HEK293 (cell line): Measurements from ENCODE around the gene C2.

ENCODE experiments used
- CTCF ChIA-PET: fragments of 350-600 bp; formaldehyde crosslinking; extraction: SDS; loops from one replicate; lab custom pipeline; 2021; ENCODE audit warnings: antibody characterized with exemption; lab: Yijun Ruan, JAX
- POLR2A ChIA-PET: fragments of 300-600 bp; formaldehyde crosslinking; extraction: SDS; loops from one replicate; lab custom pipeline; 2020; ENCODE audit warnings: antibody characterized with exemption, inconsistent platforms; lab: Yijun Ruan, JAX
- H3K27ac ChIP-seq: fragments of 200-500 bp; sonication (Bioruptor generic); 2 replicates; pipeline ENCODE4 v1.5.1; 2014; ENCODE audit warnings: low read depth, low read length, control low read depth, inconsistent platforms; ENCODE audit errors: extremely low read depth
- H3K36me3 ChIP-seq, 2 experiments: fragments of 200-500 bp in 1 of 2; sonication (Bioruptor generic) in 1 of 2; 1 replicate in 1 of 2; 2 replicates in 1 of 2; pipeline ENCODE4 v1.5.1; 2014 to 2017; ENCODE audit warnings: inconsistent platforms in 2 of 2, low read length in 2 of 2; ENCODE audit not compliant: control insufficient read depth in 2 of 2, insufficient read depth in 1 of 2
- H3K4me1 ChIP-seq: fragments of 200-500 bp; sonication (Bioruptor generic); 2 replicates; pipeline ENCODE4 v1.5.1; 2014; ENCODE audit warnings: mild to moderate bottlenecking, low read length, inconsistent platforms; ENCODE audit not compliant: control insufficient read depth, insufficient read depth
- H3K4me3 ChIP-seq: 2 replicates; pipeline ENCODE4 v1.5.1; 2011; ENCODE audit warnings: low read depth, mild to moderate bottlenecking, control low read depth, low read length, moderate library complexity
- H3K9me3 ChIP-seq: fragments of 200-500 bp; sonication (Bioruptor generic); 2 replicates; pipeline ENCODE4 v1.5.1; 2014; ENCODE audit warnings: low read depth, low read length, inconsistent platforms; ENCODE audit not compliant: control insufficient read depth, insufficient read depth
- GFI1B ChIP-seq: fragments of 450-650 bp; formaldehyde crosslinking; IDR thresholded peaks from 2 replicates; pipeline ENCODE4 v1.5.1; 2016; ENCODE audit warnings: missing biosample characterization, missing genetic modification characterization
- HOXD13 ChIP-seq: sonication (generic); formaldehyde crosslinking; IDR thresholded peaks from 2 replicates; pipeline ENCODE4 v1.8.0; 2022; ENCODE audit warnings: missing genetic modification reagents, borderline replicate concordance
- KLF7 ChIP-seq: fragments of 450-650 bp; formaldehyde crosslinking; IDR thresholded peaks from 2 replicates; pipeline ENCODE4 v1.5.1; 2016; ENCODE audit warnings: missing biosample characterization, missing genetic modification characterization, borderline replicate concordance
- OVOL3 ChIP-seq: fragments of 450-650 bp; formaldehyde crosslinking; IDR thresholded peaks from 2 replicates; pipeline ENCODE4 v1.5.1; 2016; ENCODE audit warnings: missing biosample characterization, missing genetic modification characterization
- SP2 ChIP-seq: fragments of 450-650 bp; formaldehyde crosslinking; IDR thresholded peaks from 2 replicates; pipeline ENCODE4 v1.5.1; 2016; ENCODE audit warnings: missing biosample characterization, missing genetic modification characterization
- ZBTB20 ChIP-seq: fragments of 450-650 bp; formaldehyde crosslinking; IDR thresholded peaks from 2 replicates; pipeline ENCODE4 v1.5.1; 2016; ENCODE audit warnings: missing biosample characterization, missing genetic modification characterization
- ZFP37 ChIP-seq: fragments of 450-650 bp; formaldehyde crosslinking; IDR thresholded peaks from 2 replicates; pipeline ENCODE4 v1.5.1; 2016; ENCODE audit warnings: missing biosample characterization, missing genetic modification characterization
- ZFP69B ChIP-seq: fragments of 450-650 bp; formaldehyde crosslinking; IDR thresholded peaks from 2 replicates; pipeline ENCODE4 v1.5.1; 2016; ENCODE audit warnings: missing biosample characterization, missing genetic modification characterization
- ZNF202 ChIP-seq: fragments of 450-650 bp; formaldehyde crosslinking; IDR thresholded peaks from 2 replicates; pipeline ENCODE4 v1.5.1; 2016; ENCODE audit warnings: missing biosample characterization, missing genetic modification characterization, borderline replicate concordance
- ZNF239 ChIP-seq: fragments of 450-650 bp; formaldehyde crosslinking; IDR thresholded peaks from 2 replicates; pipeline ENCODE4 v1.5.1; 2016; ENCODE audit warnings: missing biosample characterization, missing genetic modification characterization
- ZNF658 ChIP-seq: fragments of 450-650 bp; formaldehyde crosslinking; IDR thresholded peaks from 2 replicates; pipeline ENCODE4; 2016; ENCODE audit warnings: missing biosample characterization, missing genetic modification characterization
- ZNF76 ChIP-seq: fragments of 450-650 bp; formaldehyde crosslinking; IDR thresholded peaks from 2 replicates; pipeline ENCODE4; 2016; ENCODE audit warnings: low read depth, missing biosample characterization, missing genetic modification characterization, borderline replicate concordance
- ZNF785 ChIP-seq: fragments of 450-650 bp; formaldehyde crosslinking; IDR thresholded peaks from 2 replicates; pipeline ENCODE4 v1.5.1; 2016; ENCODE audit warnings: missing biosample characterization, missing genetic modification characterization
- TF ChIP-seq, protein P1 (sequence below): fragments of 450-650 bp; formaldehyde crosslinking; IDR thresholded peaks from 2 replicates; pipeline ENCODE4; 2016; ENCODE audit warnings: missing biosample characterization, missing genetic modification characterization
- TF ChIP-seq, protein P2 (sequence below): fragments of 450-650 bp; formaldehyde crosslinking; IDR thresholded peaks from 2 replicates; pipeline ENCODE4 v1.5.1; 2016; ENCODE audit warnings: missing biosample characterization, missing genetic modification characterization, low read depth
- TF ChIP-seq, protein P3 (sequence below): fragments of 450-650 bp; formaldehyde crosslinking; IDR thresholded peaks from 2 replicates; pipeline ENCODE4 v1.5.1; 2016; ENCODE audit warnings: missing biosample characterization, missing genetic modification characterization
- TF ChIP-seq, protein P4 (sequence below): fragments of 450-650 bp; formaldehyde crosslinking; IDR thresholded peaks from 2 replicates; pipeline ENCODE4 v1.5.1; 2016; ENCODE audit warnings: missing biosample characterization, missing genetic modification characterization
- TF ChIP-seq, protein P5 (sequence below): fragments of 450-650 bp; formaldehyde crosslinking; conservative IDR thresholded peaks from 2 replicates; pipeline ENCODE4 v1.5.1; 2016; ENCODE audit warnings: low read depth, missing biosample characterization, missing genetic modification characterization

Gene C2

DNA sequence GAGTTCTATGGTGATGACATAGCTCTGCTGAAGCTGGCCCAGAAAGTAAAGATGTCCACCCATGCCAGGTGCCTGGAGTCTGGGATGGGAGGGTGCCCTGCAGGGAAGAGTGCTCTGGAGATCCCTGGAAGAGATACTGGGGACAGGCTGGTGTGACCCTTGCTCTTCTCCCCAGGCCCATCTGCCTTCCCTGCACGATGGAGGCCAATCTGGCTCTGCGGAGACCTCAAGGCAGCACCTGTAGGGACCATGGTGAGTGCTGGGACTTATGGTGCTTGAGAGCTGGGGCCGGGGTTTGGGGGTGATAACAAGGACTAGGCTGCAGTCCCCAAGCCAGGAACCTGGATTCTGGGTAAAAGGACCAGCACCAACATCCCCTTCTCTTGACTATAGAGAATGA is 16.2 kb downstream of the C2 start (continued):
- no peak for TF ChIP-seq ZBTB20 (tag by site-specific recombination)
- no peak for TF ChIP-seq ZFP69B (tag by site-specific recombination)
- no peak for TF ChIP-seq ZFP37 (tag by site-specific recombination)
- TF ChIP-seq ZNF76 (tag by site-specific recombination): no peak

- TF ChIP-seq ZBTB20 (tag by site-specific recombination) (no peak), HOXD13 (CRISPR knock-in tag) (no peak), GFI1B (no peak), ZFP69B (tag by site-specific recombination) (no peak), ZNF658 (tag by site-specific recombination) (no peak), SP2 (tag by site-specific recombination) (no peak), KLF7 (no peak), ZNF202 (no peak), ZNF239 (no peak), OVOL3 (no peak), ZNF785 (no peak)
- TF ChIP-seq, protein P1, sequence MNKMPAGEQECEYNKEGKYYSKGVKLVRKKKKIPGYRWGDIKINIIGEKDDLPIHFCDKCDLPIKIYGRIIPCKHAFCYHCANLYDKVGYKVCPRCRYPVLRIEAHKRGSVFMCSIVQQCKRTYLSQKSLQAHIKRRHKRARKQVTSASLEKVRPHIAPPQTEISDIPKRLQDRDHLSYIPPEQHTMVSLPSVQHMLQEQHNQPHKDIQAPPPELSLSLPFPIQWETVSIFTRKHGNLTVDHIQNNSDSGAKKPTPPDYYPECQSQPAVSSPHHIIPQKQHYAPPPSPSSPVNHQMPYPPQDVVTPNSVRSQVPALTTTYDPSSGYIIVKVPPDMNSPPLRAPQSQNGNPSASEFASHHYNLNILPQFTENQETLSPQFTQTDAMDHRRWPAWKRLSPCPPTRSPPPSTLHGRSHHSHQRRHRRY (tag by site-specific recombination): no peak
- TF ChIP-seq, protein P2, sequence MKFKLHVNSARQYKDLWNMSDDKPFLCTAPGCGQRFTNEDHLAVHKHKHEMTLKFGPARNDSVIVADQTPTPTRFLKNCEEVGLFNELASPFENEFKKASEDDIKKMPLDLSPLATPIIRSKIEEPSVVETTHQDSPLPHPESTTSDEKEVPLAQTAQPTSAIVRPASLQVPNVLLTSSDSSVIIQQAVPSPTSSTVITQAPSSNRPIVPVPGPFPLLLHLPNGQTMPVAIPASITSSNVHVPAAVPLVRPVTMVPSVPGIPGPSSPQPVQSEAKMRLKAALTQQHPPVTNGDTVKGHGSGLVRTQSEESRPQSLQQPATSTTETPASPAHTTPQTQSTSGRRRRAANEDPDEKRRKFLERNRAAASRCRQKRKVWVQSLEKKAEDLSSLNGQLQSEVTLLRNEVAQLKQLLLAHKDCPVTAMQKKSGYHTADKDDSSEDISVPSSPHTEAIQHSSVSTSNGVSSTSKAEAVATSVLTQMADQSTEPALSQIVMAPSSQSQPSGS: no peak
- TF ChIP-seq, protein P3, sequence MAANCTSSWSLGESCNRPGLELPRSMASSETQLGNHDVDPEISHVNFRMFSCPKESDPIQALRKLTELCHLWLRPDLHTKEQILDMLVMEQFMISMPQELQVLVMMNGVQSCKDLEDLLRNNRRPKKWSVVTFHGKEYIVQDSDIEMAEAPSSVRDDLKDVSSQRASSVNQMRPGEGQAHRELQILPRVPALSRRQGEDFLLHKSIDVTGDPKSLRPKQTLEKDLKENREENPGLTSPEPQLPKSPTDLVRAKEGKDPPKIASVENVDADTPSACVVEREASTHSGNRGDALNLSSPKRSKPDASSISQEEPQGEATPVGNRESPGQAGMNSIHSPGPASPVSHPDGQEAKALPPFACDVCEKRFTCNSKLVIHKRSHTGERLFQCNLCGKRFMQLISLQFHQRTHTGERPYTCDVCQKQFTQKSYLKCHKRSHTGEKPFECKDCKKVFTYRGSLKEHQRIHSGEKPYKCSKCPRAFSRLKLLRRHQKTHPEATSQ (tag by site-specific recombination): no peak
- TF ChIP-seq, protein P4, sequence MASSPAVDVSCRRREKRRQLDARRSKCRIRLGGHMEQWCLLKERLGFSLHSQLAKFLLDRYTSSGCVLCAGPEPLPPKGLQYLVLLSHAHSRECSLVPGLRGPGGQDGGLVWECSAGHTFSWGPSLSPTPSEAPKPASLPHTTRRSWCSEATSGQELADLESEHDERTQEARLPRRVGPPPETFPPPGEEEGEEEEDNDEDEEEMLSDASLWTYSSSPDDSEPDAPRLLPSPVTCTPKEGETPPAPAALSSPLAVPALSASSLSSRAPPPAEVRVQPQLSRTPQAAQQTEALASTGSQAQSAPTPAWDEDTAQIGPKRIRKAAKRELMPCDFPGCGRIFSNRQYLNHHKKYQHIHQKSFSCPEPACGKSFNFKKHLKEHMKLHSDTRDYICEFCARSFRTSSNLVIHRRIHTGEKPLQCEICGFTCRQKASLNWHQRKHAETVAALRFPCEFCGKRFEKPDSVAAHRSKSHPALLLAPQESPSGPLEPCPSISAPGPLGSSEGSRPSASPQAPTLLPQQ (tag by site-specific recombination): no peak
- TF ChIP-seq, protein P5, sequence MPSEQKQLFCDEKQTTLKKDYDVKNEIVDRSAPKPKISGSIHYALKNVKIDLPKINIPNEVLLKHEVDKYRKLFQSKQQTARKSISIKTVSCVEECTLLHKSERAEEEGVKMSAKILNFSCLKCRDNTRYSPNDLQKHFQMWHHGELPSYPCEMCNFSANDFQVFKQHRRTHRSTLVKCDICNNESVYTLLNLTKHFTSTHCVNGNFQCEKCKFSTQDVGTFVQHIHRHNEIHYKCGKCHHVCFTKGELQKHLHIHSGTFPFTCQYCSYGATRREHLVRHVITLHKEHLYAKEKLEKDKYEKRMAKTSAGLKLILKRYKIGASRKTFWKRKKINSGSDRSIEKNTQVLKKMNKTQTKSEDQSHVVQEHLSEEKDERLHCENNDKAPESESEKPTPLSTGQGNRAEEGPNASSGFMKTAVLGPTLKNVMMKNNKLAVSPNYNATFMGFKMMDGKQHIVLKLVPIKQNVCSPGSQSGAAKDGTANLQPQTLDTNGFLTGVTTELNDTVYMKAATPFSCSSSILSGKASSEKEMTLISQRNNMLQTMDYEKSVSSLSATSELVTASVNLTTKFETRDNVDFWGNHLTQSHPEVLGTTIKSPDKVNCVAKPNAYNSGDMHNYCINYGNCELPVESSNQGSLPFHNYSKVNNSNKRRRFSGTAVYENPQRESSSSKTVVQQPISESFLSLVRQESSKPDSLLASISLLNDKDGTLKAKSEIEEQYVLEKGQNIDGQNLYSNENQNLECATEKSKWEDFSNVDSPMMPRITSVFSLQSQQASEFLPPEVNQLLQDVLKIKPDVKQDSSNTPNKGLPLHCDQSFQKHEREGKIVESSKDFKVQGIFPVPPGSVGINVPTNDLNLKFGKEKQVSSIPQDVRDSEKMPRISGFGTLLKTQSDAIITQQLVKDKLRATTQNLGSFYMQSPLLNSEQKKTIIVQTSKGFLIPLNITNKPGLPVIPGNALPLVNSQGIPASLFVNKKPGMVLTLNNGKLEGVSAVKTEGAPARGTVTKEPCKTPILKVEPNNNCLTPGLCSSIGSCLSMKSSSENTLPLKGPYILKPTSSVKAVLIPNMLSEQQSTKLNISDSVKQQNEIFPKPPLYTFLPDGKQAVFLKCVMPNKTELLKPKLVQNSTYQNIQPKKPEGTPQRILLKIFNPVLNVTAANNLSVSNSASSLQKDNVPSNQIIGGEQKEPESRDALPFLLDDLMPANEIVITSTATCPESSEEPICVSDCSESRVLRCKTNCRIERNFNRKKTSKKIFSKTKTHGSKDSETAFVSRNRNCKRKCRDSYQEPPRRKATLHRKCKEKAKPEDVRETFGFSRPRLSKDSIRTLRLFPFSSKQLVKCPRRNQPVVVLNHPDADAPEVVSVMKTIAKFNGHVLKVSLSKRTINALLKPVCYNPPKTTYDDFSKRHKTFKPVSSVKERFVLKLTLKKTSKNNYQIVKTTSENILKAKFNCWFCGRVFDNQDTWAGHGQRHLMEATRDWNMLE (tag by site-specific recombination): no peak
- Histone ChIP-seq H3K4me1 (peaks cover 5% of the 10 kb centered on the region; the same call in 1 of the 2 replicates), H3K4me3 (no peak overlapping the region), H3K9me3 (no peaks in the 10 kb centered on the region), H3K27ac (no peak overlapping the region), H3K36me3 (no peaks in the 10 kb centered on the region)
- POLR2A ChIA-PET: interaction anchor here (0.6 to 1.7 kb wide), 3 partner anchors 38 to 118 kb away, joined by 3 to 6 read pairs (median 4); partner anchors contain the start of gene HSPA1B
- CTCF ChIA-PET: interaction anchor here (1.1 kb wide), 1 partner anchor 15 kb away, joined by 4 read pairs; no protein-coding TSS in a partner anchor
Observed at GRCh38 chr6:31945154-31945506, 17.6 kb downstream of the C2 start.
